HG02884 (cell line): ENCODE results near the gene GGT7.

Source experiments
- ATAC-seq: cut with Tn5 transposase; IDR thresholded peaks from one replicate; pipeline ENCODE4 v1.9.1; 2021; ENCODE audit warnings: mild to moderate bottlenecking, moderate library complexity; ENCODE audit not compliant: unreplicated experiment

The GGT7 gene

GRCh38 chr20:34797012-34797995 is 75.4 kb downstream of the GGT7 start:
- no peak for ATAC-seq
